ENCODE data around the gene ZBTB3. TPM values are rescaled to one million over a fixed set of nuclear protein-coding genes. Genes with fewer than 3 reads are reported as not detected.

ZBTB3 gene
- total and polyA plus RNA-seq, 2 of the 8 experiments (the other 6 are each of a cell fraction or from before 2014, with no cell fraction given) = 30.2 to 76.9 TPM

GRCh38 chr11:62725646-62726045 is 28.3 kb downstream of the ZBTB3 start:
- CTCF ChIA-PET (ENCODE audit: partially characterized antibody) = interaction anchor here (1.2 to 2.1 kb wide), 3 partner anchors 28 to 61 kb away, joined by 4 to 9 read pairs (median 5); partner anchors contain the start of gene ZBTB3
- Histone ChIP-seq H3K79me1 (ENCODE audit: low read depth, low read length) (0 out of 2 replicates have a peak, but pooled peaks cover 2% of the 10 kb centered on the region), H3K27ac (ENCODE audit: low read depth, low read length) (no peak overlapping the region), H3K9ac (replicated peaks in 1 of 4; ENCODE audit: extremely low read depth in 1 of 4, low read depth in 3 of 4, low read length in 3 of 4) (peak overlapping the region; percentile 84 to 92 (median 90); a peak in 6 of 7 replicates), H3K4ac (replicated peaks; ENCODE audit: insufficient read length, low read depth, low read length) (no peak overlapping the region), H3K18ac (ENCODE audit: extremely low read depth, low read length) (no peak overlapping the region), H3K4me1 (replicated peaks in 1 of 4; ENCODE audit: control insufficient read depth in 3 of 4, insufficient read depth in 4 of 4, low read length in 3 of 4) (no peaks in the 10 kb centered on the region; a peak in 3 of 7 replicates), H2AK5ac (ENCODE audit: low read depth, low read length) (no peak overlapping the region), H3K23ac (ENCODE audit: insufficient read length) (no peak overlapping the region), H3K14ac (ENCODE audit: insufficient read length) (no peak overlapping the region), H2BK20ac (ENCODE audit: low read length) (no peak overlapping the region), H3K9me3 (ENCODE audit: insufficient read depth in 2 of 2, low read depth in 1 of 2, low read length in 1 of 2) (no peaks in the 10 kb centered on the region), H4K8ac (ENCODE audit: extremely low read depth, insufficient read depth, low read length) (no peak overlapping the region), H4K20me1 (replicated peaks in 1 of 2; ENCODE audit: control insufficient read depth in 1 of 2, insufficient read depth in 2 of 2, low read length in 2 of 2) (peaks cover 12 to 17% of the 10 kb centered on the region in 2 experiments), H3K4me3 (ENCODE audit: extremely low read depth in 1 of 4, insufficient read depth in 2 of 4, low read depth in 3 of 4, low read length in 4 of 4) (peak overlapping the region; percentile 87 to 98 (median 96)), H2BK15ac (ENCODE audit: low read length) (no peak overlapping the region), H3K23me2 (ENCODE audit: low read depth, low read length) (peaks cover 16% of the 10 kb centered on the region), H3K79me2 (ENCODE audit: control insufficient read depth in 1 of 2, insufficient read depth in 2 of 2, low read length in 2 of 2) (peaks cover 18 to 69% of the 10 kb centered on the region in 2 experiments), H3K36me3 (ENCODE audit: control insufficient read depth in 2 of 4, insufficient read depth in 4 of 4, low read length in 3 of 4) (peaks cover 24 to 38% (median 33%) of the 10 kb centered on the region in 4 experiments), H3K4me2 (ENCODE audit: insufficient read depth in 1 of 2, low read depth in 2 of 2, low read length in 2 of 2) (peak overlapping the region; percentile 85 to 93), H2BK12ac (ENCODE audit: low read depth, low read length) (no peak overlapping the region), H2BK5ac (ENCODE audit: low read depth, low read length) (no peak overlapping the region), H3K27me3 (replicated peaks in 1 of 4; ENCODE audit: control insufficient read depth in 3 of 4, extremely low read depth in 1 of 4, insufficient read depth in 3 of 4, low read length in 3 of 4) (no peaks in the 10 kb centered on the region), H4K91ac (replicated peaks; ENCODE audit: insufficient read length, low read length) (no peak overlapping the region), H2AFZ (ENCODE audit: low read length) (no peak overlapping the region), H3K56ac (replicated peaks; ENCODE audit: insufficient read length, low read depth, low read length) (no peak overlapping the region), H2BK120ac (replicated peaks; ENCODE audit: low read depth, low read length) (no peak overlapping the region), H4K5ac (ENCODE audit: insufficient read length, low read depth, low read length) (no peak overlapping the region)
- no peak for DNase-seq (ENCODE audit: low read depth in 1 of 2, low spot score in 2 of 2)
- FAIRE-seq = no peak
- POLR2A ChIA-PET (ENCODE audit: partially characterized antibody) = interaction anchor here (0.6 to 10.9 kb wide), 21 partner anchors 11 to 160 kb away, joined by 3 to 192 read pairs (median 14); partner anchors contain the start of genes BSCL2, C11orf98, CSKMT and EEF1G
- TF ChIP-seq KDM5A (IDR thresholded peaks at IDR 0.05; ENCODE audit: low read length) (no peak), TBP (IDR thresholded peaks at IDR 0.05; ENCODE audit: low read depth, low read length) (no peak), CREB1 (IDR thresholded peaks at IDR 0.05) (no peak), JUN (IDR thresholded peaks at IDR 0.05; ENCODE audit: low read depth, low read length) (no peak), NRF1 (IDR thresholded peaks at IDR 0.05; ENCODE audit: low read depth, low read length) (no peak)
- 11% methylated on average over 7 of the region's 7 CpGs; no CpG with 5 or more reads in 1 of the 2 experiments for WGBS, 2 experiments (ENCODE audit: extremely low coverage in 1 of 2, insufficient coverage in 1 of 2, insufficient read length in 1 of 2, insufficient replicate concordance in 2 of 2, low coverage in 1 of 2, low lambda C conversion rate in 2 of 2, missing lambda C conversion rate in 1 of 2)
